ENCODE results near the gene KDM5C. TPM values are rescaled to one million over a fixed set of nuclear protein-coding genes. Genes with fewer than 3 reads are reported as not detected.
"Not testable (repeated sequence)": the region's sequence is repeated elsewhere in the genome, so short reads cannot be mapped to it uniquely, and the experiment has no call there.

The KDM5C gene
- total RNA-seq, 1 experiment from 2014 or later = 112 TPM

DNA sequence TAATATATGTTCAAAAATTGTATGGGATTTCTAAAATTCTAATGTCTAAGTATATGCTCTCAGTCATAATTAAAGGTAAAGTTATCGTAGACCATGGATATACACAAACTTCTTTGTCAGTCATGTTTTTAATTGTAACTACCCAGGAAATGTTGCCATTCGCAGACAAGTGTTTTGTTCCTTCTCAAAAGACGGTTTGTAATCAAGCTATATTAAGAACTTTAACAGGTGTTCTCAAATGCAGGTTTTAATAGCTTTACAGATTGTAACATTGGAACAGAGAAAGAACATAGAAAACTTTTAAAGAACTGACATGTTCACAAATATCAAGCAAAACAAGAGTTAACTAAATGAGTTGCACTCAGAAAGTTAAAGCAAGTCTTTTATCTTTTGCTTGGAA is 58.9 kb downstream of the KDM5C start:
- peaks cover 3% of the 10 kb centered on the region; the same call in 1 of the 2 replicates for H3K36me3 Mint-ChIP-seq
- no peak for TF ChIP-seq RORB (CRISPR knock-in tag; IDR thresholded peaks at IDR 0.05)
- TF ChIP-seq, protein P1, sequence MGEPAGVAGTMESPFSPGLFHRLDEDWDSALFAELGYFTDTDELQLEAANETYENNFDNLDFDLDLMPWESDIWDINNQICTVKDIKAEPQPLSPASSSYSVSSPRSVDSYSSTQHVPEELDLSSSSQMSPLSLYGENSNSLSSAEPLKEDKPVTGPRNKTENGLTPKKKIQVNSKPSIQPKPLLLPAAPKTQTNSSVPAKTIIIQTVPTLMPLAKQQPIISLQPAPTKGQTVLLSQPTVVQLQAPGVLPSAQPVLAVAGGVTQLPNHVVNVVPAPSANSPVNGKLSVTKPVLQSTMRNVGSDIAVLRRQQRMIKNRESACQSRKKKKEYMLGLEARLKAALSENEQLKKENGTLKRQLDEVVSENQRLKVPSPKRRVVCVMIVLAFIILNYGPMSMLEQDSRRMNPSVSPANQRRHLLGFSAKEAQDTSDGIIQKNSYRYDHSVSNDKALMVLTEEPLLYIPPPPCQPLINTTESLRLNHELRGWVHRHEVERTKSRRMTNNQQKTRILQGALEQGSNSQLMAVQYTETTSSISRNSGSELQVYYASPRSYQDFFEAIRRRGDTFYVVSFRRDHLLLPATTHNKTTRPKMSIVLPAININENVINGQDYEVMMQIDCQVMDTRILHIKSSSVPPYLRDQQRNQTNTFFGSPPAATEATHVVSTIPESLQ (CRISPR knock-in tag; IDR thresholded peaks at IDR 0.05) = no peak
- no peak for TF ChIP-seq SOX15 (CRISPR knock-in tag; IDR thresholded peaks at IDR 0.05)
- TF ChIP-seq NR1H2 (CRISPR knock-in tag; IDR thresholded peaks at IDR 0.05) = no peak
- TF ChIP-seq FOXP1 (CRISPR knock-in tag; IDR thresholded peaks at IDR 0.05; ENCODE audit: borderline replicate concordance) = no peak
- TF ChIP-seq, protein P2, sequence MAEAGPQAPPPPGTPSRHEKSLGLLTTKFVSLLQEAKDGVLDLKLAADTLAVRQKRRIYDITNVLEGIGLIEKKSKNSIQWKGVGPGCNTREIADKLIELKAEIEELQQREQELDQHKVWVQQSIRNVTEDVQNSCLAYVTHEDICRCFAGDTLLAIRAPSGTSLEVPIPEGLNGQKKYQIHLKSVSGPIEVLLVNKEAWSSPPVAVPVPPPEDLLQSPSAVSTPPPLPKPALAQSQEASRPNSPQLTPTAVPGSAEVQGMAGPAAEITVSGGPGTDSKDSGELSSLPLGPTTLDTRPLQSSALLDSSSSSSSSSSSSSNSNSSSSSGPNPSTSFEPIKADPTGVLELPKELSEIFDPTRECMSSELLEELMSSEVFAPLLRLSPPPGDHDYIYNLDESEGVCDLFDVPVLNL (CRISPR knock-in tag; IDR thresholded peaks at IDR 0.05; ENCODE audit: borderline replicate concordance, low read depth) = no peak
- TF ChIP-seq ZNF416 (CRISPR knock-in tag; IDR thresholded peaks at IDR 0.05) = no peak
- no peak for TF ChIP-seq ZNF317 (CRISPR knock-in tag; IDR thresholded peaks at IDR 0.05; ENCODE audit: borderline replicate concordance, low read depth)
- TF ChIP-seq SP1 (CRISPR knock-in tag; conservative IDR thresholded peaks at IDR 0.05) = no peak
- no peak for TF ChIP-seq NR3C1 (CRISPR knock-in tag; conservative IDR thresholded peaks at IDR 0.05; ENCODE audit: low read depth)
- TF ChIP-seq NFYB (CRISPR knock-in tag; conservative IDR thresholded peaks at IDR 0.05; ENCODE audit: low read depth) = no peak
- no peak for TF ChIP-seq OVOL2 (CRISPR knock-in tag; IDR thresholded peaks at IDR 0.05; ENCODE audit: borderline replicate concordance)
- no peak for TF ChIP-seq SMAD3 (CRISPR knock-in tag; IDR thresholded peaks at IDR 0.05; ENCODE audit: borderline replicate concordance)
- TF ChIP-seq ZNF138 (CRISPR knock-in tag; conservative IDR thresholded peaks at IDR 0.05) = no peak
- no peak for TF ChIP-seq TEAD1 (CRISPR knock-in tag; IDR thresholded peaks at IDR 0.05)
- no peak for TF ChIP-seq GTF2I (CRISPR knock-in tag; conservative IDR thresholded peaks at IDR 0.05)
- TF ChIP-seq, protein P3, sequence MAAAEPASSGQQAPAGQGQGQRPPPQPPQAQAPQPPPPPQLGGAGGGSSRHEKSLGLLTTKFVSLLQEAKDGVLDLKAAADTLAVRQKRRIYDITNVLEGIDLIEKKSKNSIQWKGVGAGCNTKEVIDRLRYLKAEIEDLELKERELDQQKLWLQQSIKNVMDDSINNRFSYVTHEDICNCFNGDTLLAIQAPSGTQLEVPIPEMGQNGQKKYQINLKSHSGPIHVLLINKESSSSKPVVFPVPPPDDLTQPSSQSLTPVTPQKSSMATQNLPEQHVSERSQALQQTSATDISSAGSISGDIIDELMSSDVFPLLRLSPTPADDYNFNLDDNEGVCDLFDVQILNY (CRISPR knock-in tag; IDR thresholded peaks at IDR 0.05) = no peak

DNA sequence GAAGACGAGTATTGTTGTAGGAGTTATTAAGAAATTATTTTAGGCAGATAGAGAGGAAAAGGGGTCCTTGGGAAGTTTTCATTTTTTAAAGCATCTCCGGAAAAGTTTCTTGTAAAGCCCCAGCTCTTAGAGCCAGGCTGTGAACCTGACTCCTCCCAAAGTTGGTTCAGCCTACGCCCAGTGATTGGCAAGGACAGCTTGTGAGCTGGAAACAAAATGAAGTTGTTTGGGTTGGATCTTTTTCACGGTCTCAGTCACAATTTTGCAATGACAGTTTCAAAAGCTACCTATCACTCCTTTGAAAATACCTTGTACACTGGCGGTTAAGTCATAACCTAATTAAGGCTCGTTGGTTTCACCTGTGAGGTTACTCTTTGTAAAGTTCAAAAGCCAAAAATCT is 60.4 kb downstream of the KDM5C start:
- H3K27me3 Mint-ChIP-seq (ENCODE audit: low read depth); POLR2A ChIA-PET; DNase-seq (ENCODE audit: low spot score); H3K9me3 Mint-ChIP-seq; ATAC-seq; H3K4me3 Mint-ChIP-seq; H3K27ac Mint-ChIP-seq; H3K36me3 Mint-ChIP-seq; CTCF ChIA-PET: not testable (repeated sequence)
- peaks cover 23% of the 10 kb centered on the region for H3K4me1 Mint-ChIP-seq

More for the DNA sequence above, 58.9 kb downstream of the KDM5C start:
- no peaks in the 10 kb centered on the region for H3K9me3 Mint-ChIP-seq
- H3K4me1 Mint-ChIP-seq = peaks cover 23% of the 10 kb centered on the region
- no peak overlapping the region for H3K4me3 Mint-ChIP-seq
- no peak for DNase-seq (ENCODE audit: low spot score)
- H3K27ac Mint-ChIP-seq = no peak overlapping the region
- CTCF ChIA-PET = no interaction called here
- H3K27me3 Mint-ChIP-seq (ENCODE audit: low read depth) = no peaks in the 10 kb centered on the region
- no peak for ATAC-seq
- POLR2A ChIA-PET = no interaction called here

DNA sequence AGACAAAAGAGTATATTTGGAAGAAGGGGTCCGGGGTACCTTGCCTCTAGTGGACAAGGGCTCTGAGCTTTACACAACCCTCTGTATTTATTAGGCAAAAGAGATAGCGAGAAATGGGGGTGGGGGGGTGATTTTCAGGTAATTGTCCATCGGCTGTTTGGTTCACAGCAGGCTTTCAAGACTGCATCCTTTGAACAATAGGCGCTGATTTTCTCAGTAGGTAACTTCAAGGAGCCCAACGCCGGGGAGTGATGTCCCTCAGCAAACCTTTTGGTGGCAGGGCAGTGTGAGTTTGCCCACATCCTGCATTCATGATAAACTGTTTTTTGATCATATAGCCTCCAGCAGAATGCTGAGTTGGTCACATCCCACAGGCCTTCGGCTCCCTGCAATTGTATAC is 61.6 kb downstream of the KDM5C start:
- no peak overlapping the region for H3K27ac Mint-ChIP-seq
- DNase-seq (ENCODE audit: low spot score) = no peak
- ChIA-PET CTCF (no interaction called here), POLR2A (no interaction called here)
- no peaks in the 10 kb centered on the region for H3K27me3 Mint-ChIP-seq (ENCODE audit: low read depth)
- H3K36me3 Mint-ChIP-seq = no peaks in the 10 kb centered on the region
- no peak for ATAC-seq
- no peak overlapping the region for H3K4me3 Mint-ChIP-seq
- H3K4me1 Mint-ChIP-seq = peaks cover 26% of the 10 kb centered on the region
- H3K9me3 Mint-ChIP-seq = no peaks in the 10 kb centered on the region
- TF ChIP-seq FOXP1 (CRISPR knock-in tag; IDR thresholded peaks at IDR 0.05; ENCODE audit: borderline replicate concordance) = no peak
- TF ChIP-seq, protein P4, sequence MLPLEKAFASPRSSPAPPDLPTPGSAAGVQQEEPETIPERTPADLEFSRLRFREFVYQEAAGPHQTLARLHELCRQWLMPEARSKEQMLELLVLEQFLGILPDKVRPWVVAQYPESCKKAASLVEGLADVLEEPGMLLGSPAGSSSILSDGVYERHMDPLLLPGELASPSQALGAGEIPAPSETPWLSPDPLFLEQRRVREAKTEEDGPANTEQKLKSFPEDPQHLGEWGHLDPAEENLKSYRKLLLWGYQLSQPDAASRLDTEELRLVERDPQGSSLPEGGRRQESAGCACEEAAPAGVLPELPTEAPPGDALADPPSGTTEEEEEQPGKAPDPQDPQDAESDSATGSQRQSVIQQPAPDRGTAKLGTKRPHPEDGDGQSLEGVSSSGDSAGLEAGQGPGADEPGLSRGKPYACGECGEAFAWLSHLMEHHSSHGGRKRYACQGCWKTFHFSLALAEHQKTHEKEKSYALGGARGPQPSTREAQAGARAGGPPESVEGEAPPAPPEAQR (CRISPR knock-in tag; IDR thresholded peaks at IDR 0.05) = no peak
- TF ChIP-seq, protein P5, sequence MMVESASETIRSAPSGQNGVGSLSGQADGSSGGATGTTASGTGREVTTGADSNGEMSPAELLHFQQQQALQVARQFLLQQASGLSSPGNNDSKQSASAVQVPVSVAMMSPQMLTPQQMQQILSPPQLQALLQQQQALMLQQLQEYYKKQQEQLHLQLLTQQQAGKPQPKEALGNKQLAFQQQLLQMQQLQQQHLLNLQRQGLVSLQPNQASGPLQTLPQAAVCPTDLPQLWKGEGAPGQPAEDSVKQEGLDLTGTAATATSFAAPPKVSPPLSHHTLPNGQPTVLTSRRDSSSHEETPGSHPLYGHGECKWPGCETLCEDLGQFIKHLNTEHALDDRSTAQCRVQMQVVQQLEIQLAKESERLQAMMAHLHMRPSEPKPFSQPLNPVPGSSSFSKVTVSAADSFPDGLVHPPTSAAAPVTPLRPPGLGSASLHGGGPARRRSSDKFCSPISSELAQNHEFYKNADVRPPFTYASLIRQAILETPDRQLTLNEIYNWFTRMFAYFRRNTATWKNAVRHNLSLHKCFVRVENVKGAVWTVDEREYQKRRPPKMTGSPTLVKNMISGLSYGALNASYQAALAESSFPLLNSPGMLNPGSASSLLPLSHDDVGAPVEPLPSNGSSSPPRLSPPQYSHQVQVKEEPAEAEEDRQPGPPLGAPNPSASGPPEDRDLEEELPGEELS (CRISPR knock-in tag; IDR thresholded peaks at IDR 0.05) = no peak
- no peak for TF ChIP-seq CBFB (CRISPR knock-in tag; IDR thresholded peaks at IDR 0.05; ENCODE audit: low read depth)
- no peak for TF ChIP-seq ELF4 (CRISPR knock-in tag; IDR thresholded peaks at IDR 0.05; ENCODE audit: low read depth)
- no peak for TF ChIP-seq SOX15 (CRISPR knock-in tag; IDR thresholded peaks at IDR 0.05)
- TF ChIP-seq SMAD3 (CRISPR knock-in tag; IDR thresholded peaks at IDR 0.05; ENCODE audit: borderline replicate concordance) = no peak
- TF ChIP-seq ZNF219 (CRISPR knock-in tag; IDR thresholded peaks at IDR 0.05; ENCODE audit: borderline replicate concordance) = no peak
- TF ChIP-seq SMAD4 (CRISPR knock-in tag; IDR thresholded peaks at IDR 0.05) = no peak
- TF ChIP-seq, protein P1 (CRISPR knock-in tag; IDR thresholded peaks at IDR 0.05) = no peak
- no peak for TF ChIP-seq ESRRA (CRISPR knock-in tag; IDR thresholded peaks at IDR 0.05; ENCODE audit: borderline replicate concordance)
- no peak for TF ChIP-seq TEAD1 (CRISPR knock-in tag; IDR thresholded peaks at IDR 0.05)

Data from WTC11 (cell line).